HepG2 (cell line): ENCODE results near the gene PTPRM. TPM values are rescaled to one million over a fixed set of nuclear protein-coding genes. Genes with fewer than 3 reads are reported as not detected.

Experiments
- ATAC-seq: fragments of 200-7000 bp; cut with Tn5 transposase; 3 replicates; pipeline ENCODE4 v1.9.1; 2020; ENCODE audit warnings: mild to moderate bottlenecking, moderate library complexity
- BruUV-seq: library from RNA; stranded (reverse); fragments of 400-500 nt; replicated peaks from 2 replicates; lab custom pipeline; 2021; lab: Mats Ljungman, UMichigan
- CTCF ChIA-PET: fragments of 300-600 bp; formaldehyde crosslinking; extraction: SDS; loops from one replicate; lab custom pipeline; 2021; ENCODE audit warnings: low total read pairs, inconsistent platforms, low intra/inter-chr PET ratio; lab: Yijun Ruan, JAX
- POLR2A ChIA-PET: fragments of 350-600 bp; sonication (Branson Sonifier 250); formaldehyde crosslinking; loops from one replicate; lab custom pipeline; 2020; ENCODE audit warnings: antibody characterized with exemption, inconsistent platforms; lab: Yijun Ruan, JAX
- DNase-seq: peaks from one replicate; pipeline ENCODE4 v3.0.0-alpha.2; 2015; ENCODE audit warnings: low spot score
- FAIRE-seq: peaks from 3 replicates; lab custom pipeline; 2011; peaks lifted over from hg19 to GRCh38; lab: Jason Lieb, UNC
- H2AFZ ChIP-seq: one replicate; pipeline ENCODE4 v1.6.1; 2011; ENCODE audit warnings: low read length, inconsistent platforms
- H3K27ac ChIP-seq: fragments of 300-600 bp; 3 replicates; pipeline ENCODE4 v1.8.0; 2011; ENCODE audit warnings: mixed run types, mild to moderate bottlenecking, mixed read lengths, low read length, inconsistent platforms; ENCODE audit not compliant: insufficient read depth; ENCODE audit errors: extremely low read length
- H3K27me3 ChIP-seq, 2 experiments: fragments of 200-600 bp in 1 of 2; 2 replicates in 1 of 2; 3 replicates in 1 of 2; pipeline versions ENCODE4 v1.6.0 to v1.8.0; 2011; ENCODE audit warnings: low read length in 2 of 2, mild to moderate bottlenecking in 2 of 2, moderate library complexity in 2 of 2, inconsistent platforms in 1 of 2; ENCODE audit not compliant: insufficient read depth in 2 of 2, control insufficient read depth in 1 of 2
- H3K36me3 ChIP-seq, 2 experiments: fragments of 200-600 bp in 1 of 2; replicated peaks in 1 of 2; 2 replicates in 1 of 2; 3 replicates in 1 of 2; pipeline versions ENCODE4 v1.5.1 to v1.8.0; 2011; ENCODE audit warnings: low read length in 2 of 2, inconsistent platforms in 1 of 2; ENCODE audit not compliant: insufficient read depth in 2 of 2, control insufficient read depth in 1 of 2
- H3K4me1 ChIP-seq: 2 replicates; pipeline ENCODE4 v1.5.1; 2012; ENCODE audit warnings: low read length, inconsistent platforms; ENCODE audit not compliant: insufficient read depth
- H3K4me2 ChIP-seq: 2 replicates; pipeline ENCODE4 v1.6.0; 2011; ENCODE audit warnings: low read depth, low read length, inconsistent platforms
- H3K4me3 ChIP-seq, 3 experiments: fragments of 200-600 bp in 1 of 3; sonication (generic), shearing (Covaris generic) in 1 of 3; replicated peaks in 1 of 3; 2 replicates each; pipeline ENCODE4 v1.5.1; 2011 to 2016; ENCODE audit warnings: low read length in 3 of 3, inconsistent platforms in 2 of 3, low read depth in 2 of 3, mild to moderate bottlenecking in 2 of 3, control low read depth in 1 of 3, mixed read lengths in 1 of 3; ENCODE audit not compliant: insufficient read depth in 1 of 3
- H3K79me2 ChIP-seq: one replicate; pipeline ENCODE4 v1.6.1; 2011; ENCODE audit warnings: low read length, inconsistent platforms; ENCODE audit not compliant: insufficient read depth
- H3K9ac ChIP-seq: 2 replicates; pipeline ENCODE4 v1.6.0; 2011; ENCODE audit warnings: mild to moderate bottlenecking, low read depth, low read length, inconsistent platforms; ENCODE audit not compliant: insufficient read depth
- H3K9me3 ChIP-seq: 2 replicates; pipeline ENCODE4 v1.5.1; 2012; ENCODE audit warnings: mild to moderate bottlenecking, low read length
- H4K20me1 ChIP-seq: 2 replicates; pipeline ENCODE4 v1.6.0; 2011; ENCODE audit warnings: inconsistent platforms, mild to moderate bottlenecking, low read length, moderate library complexity; ENCODE audit not compliant: insufficient read depth
- CENPX ChIP-seq: sonication (generic); formaldehyde crosslinking; IDR thresholded peaks from 2 replicates; pipeline ENCODE4 v1.9.0; 2021; ENCODE audit warnings: mild to moderate bottlenecking, missing genetic modification reagents, moderate library complexity
- ELF4 ChIP-seq: sonication (generic); formaldehyde crosslinking; IDR thresholded peaks from 2 replicates; pipeline ENCODE4 v1.5.0; 2020; ENCODE audit warnings: missing genetic modification reagents, mild to moderate bottlenecking, moderate library complexity, borderline replicate concordance
- FLYWCH1 ChIP-seq: sonication (generic); formaldehyde crosslinking; IDR thresholded peaks from 2 replicates; pipeline ENCODE4 v1.8.1; 2023; ENCODE audit warnings: mild to moderate bottlenecking, missing genetic modification reagents
- NFE2 ChIP-seq: sonication (generic); formaldehyde crosslinking; IDR thresholded peaks from 2 replicates; pipeline ENCODE4 v1.4.0; 2020; ENCODE audit warnings: missing genetic modification reagents
- TEAD2 ChIP-seq: sonication (generic); formaldehyde crosslinking; IDR thresholded peaks from 2 replicates; pipeline ENCODE4 v1.9.0; 2021; ENCODE audit warnings: missing genetic modification reagents
- ZBTB42 ChIP-seq: sonication (generic); formaldehyde crosslinking; IDR thresholded peaks from 2 replicates; pipeline ENCODE4 v1.5.0; 2020; ENCODE audit warnings: mild to moderate bottlenecking, missing genetic modification reagents
- ZFY ChIP-seq: sonication (generic); formaldehyde crosslinking; IDR thresholded peaks from 2 replicates; pipeline ENCODE4 v1.4.0; 2020; ENCODE audit warnings: missing genetic modification reagents
- ZFYVE20 ChIP-seq: sonication (generic); formaldehyde crosslinking; IDR thresholded peaks from 2 replicates; pipeline ENCODE4 v1.8.0; 2023; ENCODE audit warnings: low read depth, mild to moderate bottlenecking, moderate library complexity, missing genetic modification reagents, borderline replicate concordance
- ZNF33A ChIP-seq: sonication (generic); formaldehyde crosslinking; IDR thresholded peaks from 2 replicates; pipeline ENCODE4 v1.5.1; 2020; ENCODE audit warnings: missing genetic modification reagents, mild to moderate bottlenecking, moderate library complexity, borderline replicate concordance
- ZNF816 ChIP-seq: sonication (generic); formaldehyde crosslinking; IDR thresholded peaks from 2 replicates; pipeline ENCODE4 v1.8.0; 2022; ENCODE audit warnings: missing genetic modification reagents, mild to moderate bottlenecking, borderline replicate concordance
- WGBS: methylation state at CpG from one replicate; pipeline ENCODE4 v1.1.6; 2017; ENCODE audit warnings: low lambda C conversion rate; 5-methylcytosine and 5-hydroxymethylcytosine counted together
- in situ Hi-C: cut with HindIII; loops from 2 replicates; pipeline ENCODE4 v1.10.0; 2017; ENCODE audit warnings: low pct_unique_long_range_greater_than_20kb; ENCODE audit not compliant: extremely low pct_ligation_motif_present
- intact Hi-C: fragments of 100-400 bp; cut with micrococcal nuclease; formaldehyde crosslinking; loops from one replicate; pipeline ENCODE4 v1.10.0; 2022; ENCODE audit not compliant: unreplicated experiment
- polyA plus RNA-seq, 8 experiments: library from polyadenylated mRNA; depleted of rRNA in 3 of 8; stranded (reverse) in 7 of 8; unstranded in 1 of 8; fragments of >200 nt; fragmentation: Illumina TruSeq in 4 of 8; extraction: Trizol in 4 of 8; gene quantifications; 2 replicates each; pipeline versions ENCODE4 v1.2.1 to v1.2.3, GENCODE V29; 2011 to 2016; ENCODE audit warnings: low read depth in 4 of 8, missing spikeins in 1 of 8, mixed read lengths in 1 of 8; ENCODE audit not compliant: insufficient read depth in 1 of 8
- total RNA-seq, 5 experiments: library from RNA; depleted of rRNA; stranded (reverse); fragments of >200 nt; fragmentation: Illumina TruSeq; extraction: Trizol; gene quantifications; 2 replicates each; pipeline ENCODE4 v1.2.3, GENCODE V29; 2016; ENCODE audit warnings: low read depth in 1 of 5
- TF ChIP-seq, protein P1 (sequence below): sonication (generic); formaldehyde crosslinking; IDR thresholded peaks from 2 replicates; pipeline ENCODE4 v1.4.0; 2020; ENCODE audit warnings: missing genetic modification reagents
- TF ChIP-seq, protein P2 (sequence below): sonication (generic); formaldehyde crosslinking; IDR thresholded peaks from 2 replicates; pipeline ENCODE4 v1.4.0; 2020; ENCODE audit warnings: missing genetic modification reagents

Gene PTPRM
- total and polyA plus RNA-seq, 2 of the 13 experiments (the other 11 are each of a cell fraction or from before 2014, with no cell fraction given) = 12.6 to 108 TPM

DNA sequence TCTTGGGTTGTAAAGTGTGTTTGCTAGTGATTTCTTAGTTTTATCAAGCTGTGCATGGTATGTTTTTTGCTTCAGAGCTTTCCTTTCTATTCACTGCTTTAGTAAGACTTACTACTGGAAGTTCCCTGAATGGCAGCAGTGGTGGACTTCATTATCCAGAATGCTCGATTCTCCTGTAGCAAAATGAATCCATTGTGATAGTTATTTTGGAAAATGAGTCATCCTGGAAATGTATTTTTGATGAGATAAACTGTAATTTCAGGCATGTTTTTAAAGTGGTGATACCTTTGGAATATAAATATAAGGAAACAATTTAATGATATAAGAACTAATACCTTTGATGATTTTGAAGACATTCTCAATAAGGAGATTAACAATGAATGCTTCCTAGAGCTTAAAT lies 387.1 kb downstream of the PTPRM start (continued):
- TF ChIP-seq, protein P1, sequence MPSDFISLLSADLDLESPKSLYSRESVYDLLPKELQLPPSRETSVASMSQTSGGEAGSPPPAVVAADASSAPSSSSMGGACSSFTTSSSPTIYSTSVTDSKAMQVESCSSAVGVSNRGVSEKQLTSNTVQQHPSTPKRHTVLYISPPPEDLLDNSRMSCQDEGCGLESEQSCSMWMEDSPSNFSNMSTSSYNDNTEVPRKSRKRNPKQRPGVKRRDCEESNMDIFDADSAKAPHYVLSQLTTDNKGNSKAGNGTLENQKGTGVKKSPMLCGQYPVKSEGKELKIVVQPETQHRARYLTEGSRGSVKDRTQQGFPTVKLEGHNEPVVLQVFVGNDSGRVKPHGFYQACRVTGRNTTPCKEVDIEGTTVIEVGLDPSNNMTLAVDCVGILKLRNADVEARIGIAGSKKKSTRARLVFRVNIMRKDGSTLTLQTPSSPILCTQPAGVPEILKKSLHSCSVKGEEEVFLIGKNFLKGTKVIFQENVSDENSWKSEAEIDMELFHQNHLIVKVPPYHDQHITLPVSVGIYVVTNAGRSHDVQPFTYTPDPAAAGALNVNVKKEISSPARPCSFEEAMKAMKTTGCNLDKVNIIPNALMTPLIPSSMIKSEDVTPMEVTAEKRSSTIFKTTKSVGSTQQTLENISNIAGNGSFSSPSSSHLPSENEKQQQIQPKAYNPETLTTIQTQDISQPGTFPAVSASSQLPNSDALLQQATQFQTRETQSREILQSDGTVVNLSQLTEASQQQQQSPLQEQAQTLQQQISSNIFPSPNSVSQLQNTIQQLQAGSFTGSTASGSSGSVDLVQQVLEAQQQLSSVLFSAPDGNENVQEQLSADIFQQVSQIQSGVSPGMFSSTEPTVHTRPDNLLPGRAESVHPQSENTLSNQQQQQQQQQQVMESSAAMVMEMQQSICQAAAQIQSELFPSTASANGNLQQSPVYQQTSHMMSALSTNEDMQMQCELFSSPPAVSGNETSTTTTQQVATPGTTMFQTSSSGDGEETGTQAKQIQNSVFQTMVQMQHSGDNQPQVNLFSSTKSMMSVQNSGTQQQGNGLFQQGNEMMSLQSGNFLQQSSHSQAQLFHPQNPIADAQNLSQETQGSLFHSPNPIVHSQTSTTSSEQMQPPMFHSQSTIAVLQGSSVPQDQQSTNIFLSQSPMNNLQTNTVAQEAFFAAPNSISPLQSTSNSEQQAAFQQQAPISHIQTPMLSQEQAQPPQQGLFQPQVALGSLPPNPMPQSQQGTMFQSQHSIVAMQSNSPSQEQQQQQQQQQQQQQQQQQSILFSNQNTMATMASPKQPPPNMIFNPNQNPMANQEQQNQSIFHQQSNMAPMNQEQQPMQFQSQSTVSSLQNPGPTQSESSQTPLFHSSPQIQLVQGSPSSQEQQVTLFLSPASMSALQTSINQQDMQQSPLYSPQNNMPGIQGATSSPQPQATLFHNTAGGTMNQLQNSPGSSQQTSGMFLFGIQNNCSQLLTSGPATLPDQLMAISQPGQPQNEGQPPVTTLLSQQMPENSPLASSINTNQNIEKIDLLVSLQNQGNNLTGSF (CRISPR knock-in tag) = no peak
- no peak for TF ChIP-seq NFE2 (CRISPR knock-in tag)

DNA sequence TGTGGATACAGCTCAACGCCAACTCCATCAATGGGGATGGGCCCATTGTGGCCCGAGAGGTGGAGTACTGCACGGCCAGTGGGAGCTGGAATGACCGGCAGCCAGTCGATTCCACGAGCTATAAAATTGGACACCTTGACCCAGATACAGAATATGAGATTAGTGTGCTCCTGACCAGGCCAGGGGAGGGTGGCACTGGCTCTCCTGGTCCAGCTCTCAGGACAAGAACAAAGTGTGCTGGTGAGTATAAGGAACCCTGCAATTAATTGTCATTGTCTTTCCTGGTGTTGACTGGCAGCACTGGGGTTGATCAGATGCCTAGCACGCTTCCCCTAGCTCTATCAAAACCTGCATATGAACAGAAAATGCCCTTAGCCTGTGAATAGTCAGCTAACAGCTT lies 388.1 kb downstream of the PTPRM start:
- H3K4me1 ChIP-seq = no peaks in the 10 kb centered on the region
- no peaks in the 10 kb centered on the region for H3K79me2 ChIP-seq
- H3K9ac ChIP-seq = no peak overlapping the region
- intact Hi-C loops (no loop called here), in situ Hi-C loops (no loop called here)
- no peak overlapping the region for H3K4me3 ChIP-seq
- no peak for ATAC-seq
- no peak for FAIRE-seq
- peaks cover 4 to 10% of the 10 kb centered on the region in 2 experiments; a peak in 3 of 5 replicates for H3K36me3 ChIP-seq
- CTCF ChIA-PET = no interaction called here
- POLR2A ChIA-PET = no interaction called here
- DNase-seq = no peak
- H4K20me1 ChIP-seq = no peaks in the 10 kb centered on the region
- BruUV-seq = no TSS peak
- no peak overlapping the region for H2AFZ ChIP-seq
- H3K27ac ChIP-seq = no peak overlapping the region
- H3K4me2 ChIP-seq = no peak overlapping the region
- H3K27me3 ChIP-seq = no peaks in the 10 kb centered on the region
- 92% methylated on average over 7 of the region's 7 CpGs for WGBS
- no peaks in the 10 kb centered on the region for H3K9me3 ChIP-seq
- TF ChIP-seq TEAD2 (CRISPR knock-in tag) (no peak), ZFYVE20 (CRISPR knock-in tag) (no peak), ZNF816 (CRISPR knock-in tag) (no peak), ELF4 (CRISPR knock-in tag) (no peak), ZNF33A (CRISPR knock-in tag) (no peak), ZBTB42 (no peak), FLYWCH1 (CRISPR knock-in tag) (no peak), ZFY (CRISPR knock-in tag) (no peak), CENPX (CRISPR knock-in tag) (no peak)
- TF ChIP-seq, protein P2, sequence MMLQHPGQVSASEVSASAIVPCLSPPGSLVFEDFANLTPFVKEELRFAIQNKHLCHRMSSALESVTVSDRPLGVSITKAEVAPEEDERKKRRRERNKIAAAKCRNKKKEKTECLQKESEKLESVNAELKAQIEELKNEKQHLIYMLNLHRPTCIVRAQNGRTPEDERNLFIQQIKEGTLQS (CRISPR knock-in tag) = no peak
